ENCODE data around the gene IL10RA.

IL10RA gene

DNA sequence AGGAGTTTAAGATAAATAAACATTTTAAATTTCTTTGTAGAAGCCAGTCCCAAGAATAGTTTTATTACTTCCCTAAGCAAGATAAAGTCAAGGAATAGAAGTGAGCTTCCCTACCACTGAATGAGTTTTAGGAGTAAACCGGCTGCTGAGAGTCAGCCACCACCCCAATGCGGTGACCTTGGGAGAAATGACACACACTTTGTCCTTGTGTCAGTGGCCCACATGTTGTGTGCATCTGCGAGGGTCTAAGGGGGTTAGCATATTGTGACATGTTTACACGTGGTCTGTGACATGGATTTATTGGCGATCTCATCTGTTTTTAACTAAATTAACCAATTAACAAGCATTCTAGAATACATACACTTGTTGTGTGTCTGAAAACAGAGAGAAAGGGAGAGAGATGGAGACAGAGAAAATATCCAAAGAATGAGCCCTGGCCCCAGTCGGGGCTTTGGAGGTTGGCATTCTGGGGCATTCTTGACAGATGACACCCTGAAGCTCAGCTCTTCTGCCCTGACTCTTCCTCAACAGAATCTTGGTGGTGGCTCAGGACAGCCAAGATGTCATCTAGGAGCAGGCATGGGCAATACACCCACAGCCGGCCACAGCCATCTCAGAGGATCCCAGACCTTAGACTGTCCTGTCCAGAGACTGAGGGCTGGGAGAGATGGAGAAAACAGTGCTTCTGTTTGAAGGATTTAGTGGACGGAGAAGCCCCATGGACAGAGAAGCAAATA lies 60.9 kb downstream of the IL10RA start:
- DNase-seq (ENCODE audit: low read depth in 2 of 2), result no peak

DNA sequence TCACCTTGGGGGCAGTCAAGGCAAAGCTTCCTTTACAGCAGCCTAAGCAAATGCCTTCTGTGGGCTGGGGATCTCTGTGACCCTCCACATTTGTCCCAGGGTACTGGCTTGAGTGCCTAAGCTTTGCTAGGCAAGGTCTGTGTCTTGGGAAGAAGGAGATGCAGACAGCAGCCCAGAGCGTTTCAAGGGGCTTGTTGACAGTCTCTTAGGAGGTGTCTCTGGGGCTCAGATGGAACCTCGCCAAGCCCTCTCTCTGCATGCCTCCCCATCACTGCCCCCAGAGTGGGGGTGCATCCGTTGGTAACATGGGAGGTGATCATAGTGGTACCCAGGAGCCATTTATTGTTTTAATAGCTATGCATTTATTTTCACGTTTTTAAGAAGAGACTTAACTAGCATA lies 61.6 kb downstream of the IL10RA start:
- no peak for DNase-seq (ENCODE audit: low read depth in 2 of 2)

DNA sequence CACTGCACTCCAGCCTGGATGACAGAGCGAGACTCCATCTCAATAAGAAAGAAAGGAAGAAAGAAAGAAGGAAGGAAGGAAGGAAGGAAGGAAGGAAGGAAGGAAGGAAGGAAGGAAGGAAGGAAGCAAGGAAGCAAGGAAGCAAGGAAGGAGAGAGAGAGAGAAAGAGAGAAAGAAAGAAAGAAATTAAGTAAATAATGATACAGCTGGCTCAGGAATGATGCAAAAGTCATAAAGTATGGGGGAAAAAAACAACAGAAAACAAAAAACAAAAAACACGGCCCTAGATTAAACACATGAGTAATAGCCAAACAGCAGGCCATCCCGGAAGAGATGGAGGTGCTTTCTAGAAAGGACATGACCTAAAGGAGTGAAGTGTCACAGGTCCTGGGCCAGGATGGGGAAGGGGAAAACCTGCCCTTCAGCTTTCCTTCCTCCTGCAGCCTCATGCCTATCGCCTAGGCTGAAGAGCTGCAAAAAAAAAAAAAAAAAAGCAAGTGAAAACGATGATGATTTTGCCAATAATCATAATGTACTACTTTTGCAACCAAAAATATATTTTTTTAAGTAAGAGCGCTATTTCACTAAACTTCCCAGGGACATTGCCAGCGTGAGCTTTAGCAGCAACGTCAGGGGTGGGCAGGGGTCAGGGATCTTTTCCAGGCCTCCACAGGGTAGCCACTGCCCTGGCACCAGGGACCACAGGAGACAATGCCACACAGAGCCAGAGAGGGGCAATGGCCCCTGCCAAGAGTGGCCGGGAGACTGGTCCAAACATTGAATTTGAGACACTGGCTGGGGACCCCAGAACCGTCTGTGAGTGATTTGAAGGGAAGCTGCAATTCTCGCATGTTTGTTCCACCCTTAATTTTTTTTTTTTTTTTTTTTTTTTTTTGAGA lies 62.5 kb downstream of the IL10RA start:
- no peak for DNase-seq (ENCODE audit: low read depth in 2 of 2)

DNA sequence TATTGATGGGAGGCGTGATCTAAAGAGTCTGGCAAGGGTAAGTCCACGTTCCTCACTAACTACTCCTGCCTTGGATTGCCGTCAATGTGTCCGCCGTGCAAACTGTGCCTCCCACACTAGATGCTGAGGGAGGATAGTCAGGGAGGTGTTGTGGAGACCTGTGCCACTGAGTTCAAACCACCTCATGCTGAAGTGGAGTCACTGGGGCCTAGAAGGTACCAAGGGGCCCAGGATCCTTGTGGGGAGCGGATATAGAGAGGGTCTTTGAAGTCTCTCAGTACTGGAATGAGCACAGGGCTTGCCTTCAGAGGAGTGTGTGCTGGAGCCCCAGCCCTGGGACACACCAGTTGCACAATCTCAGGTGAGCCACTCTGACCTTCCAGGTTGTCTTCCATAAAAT lies 63.6 kb downstream of the IL10RA start:
- DNase-seq (ENCODE audit: low read depth in 2 of 2), result no peak

DNA sequence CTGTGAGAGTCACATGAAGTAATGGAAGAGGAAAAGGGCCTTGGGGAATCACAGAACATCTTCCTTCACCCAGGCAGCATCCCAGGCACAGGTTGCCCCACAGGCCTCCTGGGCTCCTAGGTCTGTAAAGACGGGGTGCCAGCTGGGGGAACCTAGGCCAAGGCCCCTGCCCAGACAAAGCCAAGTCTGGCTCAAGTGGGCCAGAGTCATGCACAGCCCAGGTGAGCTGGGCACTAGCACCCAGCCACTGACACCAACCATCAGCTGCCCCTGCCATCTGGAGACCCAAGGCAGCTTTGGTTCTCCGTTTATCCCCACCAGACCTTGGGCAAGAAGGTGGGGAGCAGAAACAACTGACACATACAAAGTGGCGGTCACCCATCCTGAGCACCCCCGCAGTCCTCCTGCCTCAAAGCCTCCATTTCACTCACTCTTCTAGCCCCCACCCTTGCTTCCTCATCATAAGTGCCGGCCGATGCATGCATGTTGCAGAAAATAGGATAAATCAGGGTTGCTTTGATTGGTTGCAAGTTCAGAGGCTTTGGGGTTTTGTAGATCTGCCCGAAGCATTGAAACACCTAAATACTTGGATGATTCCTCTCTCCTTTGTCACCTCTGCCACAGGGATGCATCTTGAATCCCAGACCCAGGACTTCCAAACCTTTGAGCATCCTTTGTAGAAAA lies 64.2 kb downstream of the IL10RA start:
- DNase-seq (ENCODE audit: low read depth in 2 of 2), result no peak

Measured in fibroblast of skin of left biceps (primary cell).